HepG2 (cell line): Measurements from ENCODE around the gene PTHLH. TPM values are rescaled to one million over a fixed set of nuclear protein-coding genes. Genes with fewer than 3 reads are reported as not detected.

Experiments
- ATAC-seq: fragments of 200-7000 bp; cut with Tn5 transposase; 3 replicates; pipeline ENCODE4 v1.9.1; 2020; ENCODE audit warnings: mild to moderate bottlenecking, moderate library complexity
- BruUV-seq: library from RNA; stranded (reverse); fragments of 400-500 nt; replicated peaks from 2 replicates; lab custom pipeline; 2021; lab: Mats Ljungman, UMichigan
- CTCF ChIA-PET: fragments of 300-600 bp; formaldehyde crosslinking; extraction: SDS; loops from one replicate; lab custom pipeline; 2021; ENCODE audit warnings: low total read pairs, inconsistent platforms, low intra/inter-chr PET ratio; lab: Yijun Ruan, JAX
- POLR2A ChIA-PET: fragments of 350-600 bp; sonication (Branson Sonifier 250); formaldehyde crosslinking; loops from one replicate; lab custom pipeline; 2020; ENCODE audit warnings: antibody characterized with exemption, inconsistent platforms; lab: Yijun Ruan, JAX
- DNase-seq: peaks from one replicate; pipeline ENCODE4 v3.0.0-alpha.2; 2015; ENCODE audit warnings: low spot score
- FAIRE-seq: peaks from 3 replicates; lab custom pipeline; 2011; peaks lifted over from hg19 to GRCh38; lab: Jason Lieb, UNC
- H2AFZ ChIP-seq: one replicate; pipeline ENCODE4 v1.6.1; 2011; ENCODE audit warnings: low read length, inconsistent platforms
- H3K27ac ChIP-seq: fragments of 300-600 bp; 3 replicates; pipeline ENCODE4 v1.8.0; 2011; ENCODE audit warnings: mixed run types, mild to moderate bottlenecking, mixed read lengths, low read length, inconsistent platforms; ENCODE audit not compliant: insufficient read depth; ENCODE audit errors: extremely low read length
- H3K27me3 ChIP-seq, 2 experiments: fragments of 200-600 bp in 1 of 2; 2 replicates in 1 of 2; 3 replicates in 1 of 2; pipeline versions ENCODE4 v1.6.0 to v1.8.0; 2011; ENCODE audit warnings: low read length in 2 of 2, mild to moderate bottlenecking in 2 of 2, moderate library complexity in 2 of 2, inconsistent platforms in 1 of 2; ENCODE audit not compliant: insufficient read depth in 2 of 2, control insufficient read depth in 1 of 2
- H3K36me3 ChIP-seq, 2 experiments: fragments of 200-600 bp in 1 of 2; replicated peaks in 1 of 2; 2 replicates in 1 of 2; 3 replicates in 1 of 2; pipeline versions ENCODE4 v1.5.1 to v1.8.0; 2011; ENCODE audit warnings: low read length in 2 of 2, inconsistent platforms in 1 of 2; ENCODE audit not compliant: insufficient read depth in 2 of 2, control insufficient read depth in 1 of 2
- H3K4me1 ChIP-seq: 2 replicates; pipeline ENCODE4 v1.5.1; 2012; ENCODE audit warnings: low read length, inconsistent platforms; ENCODE audit not compliant: insufficient read depth
- H3K4me2 ChIP-seq: 2 replicates; pipeline ENCODE4 v1.6.0; 2011; ENCODE audit warnings: low read depth, low read length, inconsistent platforms
- H3K4me3 ChIP-seq, 3 experiments: fragments of 200-600 bp in 1 of 3; sonication (generic), shearing (Covaris generic) in 1 of 3; replicated peaks in 1 of 3; 2 replicates each; pipeline ENCODE4 v1.5.1; 2011 to 2016; ENCODE audit warnings: low read length in 3 of 3, inconsistent platforms in 2 of 3, low read depth in 2 of 3, mild to moderate bottlenecking in 2 of 3, control low read depth in 1 of 3, mixed read lengths in 1 of 3; ENCODE audit not compliant: insufficient read depth in 1 of 3
- H3K79me2 ChIP-seq: one replicate; pipeline ENCODE4 v1.6.1; 2011; ENCODE audit warnings: low read length, inconsistent platforms; ENCODE audit not compliant: insufficient read depth
- H3K9ac ChIP-seq: 2 replicates; pipeline ENCODE4 v1.6.0; 2011; ENCODE audit warnings: mild to moderate bottlenecking, low read depth, low read length, inconsistent platforms; ENCODE audit not compliant: insufficient read depth
- H3K9me3 ChIP-seq: 2 replicates; pipeline ENCODE4 v1.5.1; 2012; ENCODE audit warnings: mild to moderate bottlenecking, low read length
- H4K20me1 ChIP-seq: 2 replicates; pipeline ENCODE4 v1.6.0; 2011; ENCODE audit warnings: inconsistent platforms, mild to moderate bottlenecking, low read length, moderate library complexity; ENCODE audit not compliant: insufficient read depth
- ARID5B ChIP-seq: IDR thresholded peaks from 2 replicates; pipeline ENCODE4 v1.4.0; 2020; ENCODE audit warnings: mild to moderate bottlenecking, missing genetic modification reagents
- CEBPB ChIP-seq: IDR thresholded peaks from 2 replicates; pipeline ENCODE4 v1.6.1; 2011; ENCODE audit warnings: low read depth, low read length, improper control_type of control experiment, borderline replicate concordance
- JARID2 ChIP-seq: sonication (generic); formaldehyde crosslinking; IDR thresholded peaks from 2 replicates; pipeline ENCODE4 v1.8.1; 2023; ENCODE audit warnings: missing genetic modification reagents, inconsistent platforms; ENCODE audit not compliant: insufficient replicate concordance
- NFKBIZ ChIP-seq: IDR thresholded peaks from 2 replicates; pipeline ENCODE4 v1.6.1; 2018; ENCODE audit warnings: missing genetic modification reagents, missing compliant biosample characterization
- PAF1 ChIP-seq: IDR thresholded peaks from 2 replicates; pipeline ENCODE4 v1.6.1; 2016; ENCODE audit warnings: missing genetic modification reagents, missing compliant biosample characterization
- RFXAP ChIP-seq: sonication (generic); formaldehyde crosslinking; IDR thresholded peaks from 2 replicates; pipeline ENCODE4 v1.4.0; 2020; ENCODE audit warnings: missing genetic modification reagents, borderline replicate concordance
- SAP130 ChIP-seq: IDR thresholded peaks from 2 replicates; pipeline ENCODE4 v1.6.1; 2016; ENCODE audit warnings: low read depth
- ZGPAT ChIP-seq: IDR thresholded peaks from 2 replicates; pipeline ENCODE4 v1.6.1; 2016; ENCODE audit warnings: mild to moderate bottlenecking
- WGBS: methylation state at CpG from one replicate; pipeline ENCODE4 v1.1.6; 2017; ENCODE audit warnings: low lambda C conversion rate; 5-methylcytosine and 5-hydroxymethylcytosine counted together
- in situ Hi-C: cut with HindIII; loops from 2 replicates; pipeline ENCODE4 v1.10.0; 2017; ENCODE audit warnings: low pct_unique_long_range_greater_than_20kb; ENCODE audit not compliant: extremely low pct_ligation_motif_present
- intact Hi-C: fragments of 100-400 bp; cut with micrococcal nuclease; formaldehyde crosslinking; loops from one replicate; pipeline ENCODE4 v1.10.0; 2022; ENCODE audit not compliant: unreplicated experiment
- polyA plus RNA-seq, 8 experiments: library from polyadenylated mRNA; depleted of rRNA in 3 of 8; stranded (reverse) in 7 of 8; unstranded in 1 of 8; fragments of >200 nt; fragmentation: Illumina TruSeq in 4 of 8; extraction: Trizol in 4 of 8; gene quantifications; 2 replicates each; pipeline versions ENCODE4 v1.2.1 to v1.2.3, GENCODE V29; 2011 to 2016; ENCODE audit warnings: low read depth in 4 of 8, missing spikeins in 1 of 8, mixed read lengths in 1 of 8; ENCODE audit not compliant: insufficient read depth in 1 of 8
- total RNA-seq, 5 experiments: library from RNA; depleted of rRNA; stranded (reverse); fragments of >200 nt; fragmentation: Illumina TruSeq; extraction: Trizol; gene quantifications; 2 replicates each; pipeline ENCODE4 v1.2.3, GENCODE V29; 2016; ENCODE audit warnings: low read depth in 1 of 5

The PTHLH gene
- total and polyA plus RNA-seq, 2 of the 13 experiments (the other 11 are each of a cell fraction or from before 2014, with no cell fraction given): 0.22 TPM; not detected in 1

DNA sequence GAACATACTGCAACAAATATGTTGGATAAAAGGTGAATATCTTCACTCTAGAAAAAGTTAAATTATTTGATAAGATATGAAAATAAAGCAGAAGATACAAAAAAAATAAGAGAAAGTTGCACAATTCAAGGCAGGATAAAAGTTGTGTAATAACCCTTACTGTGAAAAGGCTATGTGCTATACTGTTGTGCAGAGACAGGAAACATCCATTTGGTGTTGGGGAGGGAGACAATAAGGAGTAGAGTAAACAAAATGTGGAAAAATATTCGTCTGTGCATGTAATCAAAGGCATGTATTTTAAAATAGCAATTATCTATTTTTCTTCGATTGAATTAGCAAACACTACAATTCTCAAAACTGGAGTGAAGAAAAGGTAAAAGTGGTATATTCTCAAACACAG, 34.8 kb downstream of the PTHLH start:
- ATAC-seq (no peak), DNase-seq (no peak)
- intact Hi-C loops: no loop called here

More for the DNA sequence above, 34.8 kb downstream of the PTHLH start:
- ChIA-PET POLR2A (no interaction called here), CTCF (no interaction called here)
- Histone ChIP-seq H3K79me2 (no peaks in the 10 kb centered on the region), H3K27me3 (no peaks in the 10 kb centered on the region), H3K4me1 (no peaks in the 10 kb centered on the region), H2AFZ (no peak overlapping the region), H3K9me3 (no peaks in the 10 kb centered on the region), H4K20me1 (no peaks in the 10 kb centered on the region), H3K4me3 (no peak overlapping the region), H3K27ac (no peak overlapping the region), H3K4me2 (no peak overlapping the region), H3K9ac (no peak overlapping the region), H3K36me3 (no peaks in the 10 kb centered on the region)
- 1% methylated on average over 2 of the region's 2 CpGs for WGBS
- in situ Hi-C loops: no loop called here
- TF ChIP-seq NFKBIZ (no peak), ZGPAT (CRISPR knock-in tag) (no peak), SAP130 (no peak), PAF1 (CRISPR knock-in tag) (no peak), CEBPB (peak; percentile 60; the same call in 1 of the 2 replicates), ARID5B (CRISPR knock-in tag) (no peak), JARID2 (no peak), RFXAP (CRISPR knock-in tag) (no peak)
- no TSS peak for BruUV-seq
- FAIRE-seq: no peak
